Ectodermal cell (in vitro differentiated cells): ENCODE measurements around the gene SIRT2.
"Not testable (repeated sequence)": the region's sequence is repeated elsewhere in the genome, so short reads cannot be mapped to it uniquely, and the experiment has no call there.

Source experiments
- H3K27ac ChIP-seq: 2 replicates; pipeline ENCODE4 v1.7.0; 2013; ENCODE audit warnings: mild to moderate bottlenecking, low read depth, low read length; ENCODE audit not compliant: insufficient read depth, poor library complexity, severe bottlenecking
- H3K27me3 ChIP-seq: 2 replicates; pipeline ENCODE4 v1.7.0; 2013; ENCODE audit warnings: mild to moderate bottlenecking, low read length; ENCODE audit not compliant: insufficient read depth, control insufficient read depth, poor library complexity, severe bottlenecking
- H3K36me3 ChIP-seq: one replicate; pipeline ENCODE4 v1.7.0; 2013; ENCODE audit warnings: low read length; ENCODE audit not compliant: control insufficient read depth, insufficient read depth
- H3K4me1 ChIP-seq: one replicate; pipeline ENCODE4 v1.7.0; 2013; ENCODE audit warnings: low read length; ENCODE audit not compliant: control insufficient read depth, insufficient read depth
- H3K4me3 ChIP-seq: 2 replicates; pipeline ENCODE4 v1.7.0; 2013; ENCODE audit warnings: low read depth, low read length, control low read depth; ENCODE audit not compliant: insufficient read depth
- H3K9me3 ChIP-seq: 2 replicates; pipeline ENCODE4 v1.7.0; 2013; ENCODE audit warnings: mild to moderate bottlenecking, low read length, moderate library complexity; ENCODE audit not compliant: control insufficient read depth
- WGBS, 2 experiments: methylation state at CpG; one replicate each; pipeline ENCODE4 v1.1.7; 2013; ENCODE audit warnings: missing lambda C conversion rate in 2 of 2; 5-methylcytosine and 5-hydroxymethylcytosine counted together

Gene SIRT2

DNA sequence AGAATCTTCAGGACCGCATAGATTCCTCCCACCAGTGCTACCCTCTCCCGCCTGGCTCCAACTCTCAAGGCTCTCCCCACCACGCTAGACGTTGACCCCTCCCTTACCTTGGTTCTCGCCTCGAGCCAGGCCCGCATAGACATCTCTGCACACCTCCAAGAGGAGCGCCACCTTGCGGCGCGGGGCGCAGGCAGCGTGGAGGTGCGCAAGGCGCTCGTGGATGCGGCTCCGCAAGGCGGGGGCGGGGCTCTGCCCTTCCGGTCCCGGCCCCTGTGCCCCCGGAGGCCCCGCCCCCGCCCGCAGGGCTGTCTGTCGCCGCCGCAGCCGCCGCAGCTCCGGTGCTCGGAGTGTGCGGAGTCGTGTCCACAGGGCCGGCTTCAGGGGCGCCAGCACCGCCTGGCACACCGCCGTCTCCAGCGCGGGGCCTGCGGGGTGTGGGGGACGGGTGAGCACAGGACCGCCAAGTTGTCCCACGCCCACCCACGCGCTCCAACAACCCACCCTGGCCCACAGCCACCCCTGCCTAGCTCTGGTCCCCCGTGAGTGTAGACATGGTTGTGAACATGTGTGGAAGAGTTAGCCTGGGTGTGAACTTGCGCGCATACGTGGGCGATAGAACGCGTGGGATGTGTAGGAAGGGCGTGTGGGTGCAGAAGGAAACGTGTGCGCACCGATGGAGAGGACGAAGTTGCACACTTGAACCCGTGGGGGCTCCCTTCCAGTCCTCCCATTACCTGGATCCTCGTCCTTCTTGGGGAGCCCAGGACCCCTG, 29.4 kb downstream of the SIRT2 start:
- WGBS, 2 experiments = 30 to 32% methylated on average over 62 of the region's 62 CpGs
- Histone ChIP-seq H3K27ac (no peak overlapping the region), H3K4me3 (peak overlapping the region; percentile 14), H3K9me3 (no peaks in the 10 kb centered on the region), H3K36me3 (no peaks in the 10 kb centered on the region), H3K4me1 (no peaks in the 10 kb centered on the region), H3K27me3 (peaks cover 16% of the 10 kb centered on the region)

- no peaks in the 10 kb centered on the region for H3K36me3 ChIP-seq
- 66% methylated on average over 34 of the region's 34 CpGs for WGBS, 2 experiments
- H3K4me3 ChIP-seq = peak overlapping the region; percentile 14
Observed at GRCh38 chr19:38869160-38869835, 30.1 kb downstream of the SIRT2 start.

GRCh38 chr19:38868551-38868950, 30.9 kb downstream of the SIRT2 start:
- no peak overlapping the region for H3K27ac ChIP-seq
- no peaks in the 10 kb centered on the region for H3K9me3 ChIP-seq
- no peaks in the 10 kb centered on the region for H3K36me3 ChIP-seq
- peaks cover 16% of the 10 kb centered on the region for H3K27me3 ChIP-seq
- WGBS, 2 experiments = 88 to 91% methylated on average over 6 of the region's 6 CpGs
- H3K4me3 ChIP-seq = no peak overlapping the region
- no peaks in the 10 kb centered on the region for H3K4me1 ChIP-seq

More at GRCh38 chr19:38869160-38869835, 30.1 kb downstream of the SIRT2 start:
- Histone ChIP-seq H3K27ac (no peak overlapping the region), H3K27me3 (peaks cover 16% of the 10 kb centered on the region), H3K4me1 (no peaks in the 10 kb centered on the region), H3K9me3 (no peaks in the 10 kb centered on the region)

GRCh38 chr19:38867171-38867780, 32.1 kb downstream of the SIRT2 start:
- no peak overlapping the region for H3K27ac ChIP-seq
- no peaks in the 10 kb centered on the region for H3K9me3 ChIP-seq
- WGBS, 2 experiments = 92 to 96% methylated on average over 8 of the region's 10 CpGs
- no peak overlapping the region for H3K4me3 ChIP-seq
- no peaks in the 10 kb centered on the region for H3K36me3 ChIP-seq
- H3K4me1 ChIP-seq = no peaks in the 10 kb centered on the region
- H3K27me3 ChIP-seq = peaks cover 16% of the 10 kb centered on the region

DNA sequence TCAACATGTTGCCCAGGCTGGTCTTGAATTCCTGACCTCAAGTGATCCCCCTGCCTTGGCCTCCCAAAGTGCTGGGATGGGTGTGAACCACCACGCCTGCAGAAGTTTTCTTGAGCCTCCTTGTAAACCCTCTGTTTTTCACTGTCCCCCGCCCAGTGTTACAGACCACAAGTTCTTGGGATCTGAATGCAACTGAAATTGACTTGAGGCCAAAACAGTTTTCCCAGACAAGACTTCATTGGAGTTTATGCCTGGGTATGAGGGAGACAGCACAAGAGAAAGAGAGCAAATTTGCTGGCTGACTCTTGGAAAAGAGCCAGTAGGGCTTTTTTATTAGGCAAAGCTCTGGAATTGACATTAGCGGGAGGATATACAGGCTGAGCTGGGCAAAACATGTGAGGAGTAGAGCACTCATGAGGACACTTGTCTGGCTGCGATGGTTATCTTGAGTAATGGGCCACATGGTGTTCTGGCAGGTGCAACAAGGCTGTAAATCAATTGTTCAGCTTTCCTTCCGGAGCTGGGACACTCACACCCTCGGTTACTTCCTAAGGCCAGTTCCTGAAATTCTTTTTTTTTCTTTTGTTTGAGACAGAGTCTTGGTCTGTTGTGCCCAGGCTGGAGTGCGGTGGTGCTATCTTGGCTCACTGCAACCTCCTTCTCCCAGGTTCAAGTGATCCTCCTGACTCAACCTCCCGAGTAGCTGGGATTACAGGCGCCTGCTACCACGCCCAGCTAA, 36.9 kb downstream of the SIRT2 start:
- H3K27me3 ChIP-seq = no peaks in the 10 kb centered on the region
- H3K36me3 ChIP-seq = no peaks in the 10 kb centered on the region
- no peaks in the 10 kb centered on the region for H3K9me3 ChIP-seq
- 93% methylated on average over 10 of the region's 10 CpGs for WGBS, 2 experiments
- H3K4me3 ChIP-seq = no peak overlapping the region
- H3K4me1 ChIP-seq = no peaks in the 10 kb centered on the region
- H3K27ac ChIP-seq = no peak overlapping the region

DNA sequence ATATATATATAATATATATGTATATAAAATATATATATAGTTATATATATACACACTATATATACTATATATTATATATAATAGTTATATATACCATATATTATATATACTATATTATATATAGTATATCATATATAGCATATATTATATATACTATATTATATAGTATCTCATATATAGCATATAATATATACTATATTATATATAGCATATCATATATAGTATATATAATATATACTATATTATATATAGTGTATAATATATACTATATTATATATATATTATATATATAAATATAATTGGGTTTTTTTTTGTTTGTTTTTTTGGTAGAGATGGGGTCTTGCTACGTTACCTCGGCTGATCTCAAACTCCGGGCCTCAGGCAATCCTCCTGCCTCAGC, 38.0 kb downstream of the SIRT2 start:
- H3K36me3 ChIP-seq = no peaks in the 10 kb centered on the region
- no peaks in the 10 kb centered on the region for H3K4me1 ChIP-seq
- WGBS, 2 experiments = 89 to 94% methylated on average over 3 of the region's 3 CpGs
- no peak overlapping the region for H3K4me3 ChIP-seq
- H3K27ac ChIP-seq = no peak overlapping the region
- no peaks in the 10 kb centered on the region for H3K27me3 ChIP-seq
- no peaks in the 10 kb centered on the region for H3K9me3 ChIP-seq

DNA sequence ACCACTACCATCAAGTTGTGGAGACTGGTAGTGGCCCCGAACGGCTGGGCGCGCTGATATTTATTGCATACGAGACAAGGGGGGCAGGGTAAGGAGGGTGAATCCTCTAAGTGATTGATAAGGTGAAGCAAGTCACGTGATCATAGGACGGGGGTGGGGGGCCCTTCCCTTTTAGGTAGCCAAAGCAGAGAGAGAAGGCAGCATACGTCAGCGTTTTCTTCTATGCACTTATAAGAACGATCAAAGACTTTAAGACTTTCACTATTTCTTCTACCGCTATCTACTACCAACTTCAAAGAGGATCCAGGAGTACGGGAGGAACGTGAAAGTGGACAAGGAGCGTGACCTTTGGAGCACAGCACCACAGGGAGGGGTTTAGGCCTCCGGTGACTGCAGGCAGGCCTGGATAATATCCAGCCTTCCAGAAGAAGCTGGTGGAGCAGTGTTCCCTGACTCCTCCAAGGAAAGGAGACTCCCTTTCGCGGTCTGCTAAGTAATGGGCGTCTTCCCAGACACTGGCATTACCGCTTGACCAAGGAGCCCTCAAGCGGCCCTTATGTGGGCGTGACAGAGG, 39.7 kb downstream of the SIRT2 start:
- not testable (repeated sequence) for H3K27ac ChIP-seq, H3K9me3 ChIP-seq, H3K4me1 ChIP-seq, H3K27me3 ChIP-seq, H3K36me3 ChIP-seq, H3K4me3 ChIP-seq
- WGBS, 2 experiments = 90% methylated on average over 21 of the region's 21 CpGs

DNA sequence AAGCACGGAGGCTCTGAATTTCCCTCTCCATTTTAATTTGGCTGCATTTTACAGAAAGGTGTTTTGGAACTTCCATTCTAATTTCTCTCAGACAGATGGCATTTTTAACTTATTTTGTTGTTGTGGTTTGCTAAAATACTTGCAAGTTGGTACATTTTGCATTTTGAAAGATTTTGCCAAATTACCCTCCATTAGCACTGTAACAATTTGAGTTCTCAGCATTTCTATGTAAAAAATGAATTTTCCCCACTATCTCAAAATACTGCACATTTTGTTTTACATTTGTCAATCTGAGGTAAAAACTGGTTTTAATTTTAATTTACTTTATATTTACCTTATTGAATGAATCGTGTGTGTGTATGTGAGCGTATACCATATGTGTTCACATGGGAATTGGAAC, 42.6 kb downstream of the SIRT2 start:
- Histone ChIP-seq H3K36me3 (no peaks in the 10 kb centered on the region), H3K9me3 (no peaks in the 10 kb centered on the region), H3K27me3 (no peaks in the 10 kb centered on the region), H3K4me1 (no peaks in the 10 kb centered on the region), H3K4me3 (no peak overlapping the region), H3K27ac (no peak overlapping the region)
- 94 to 97% methylated on average over 3 of the region's 3 CpGs for WGBS, 2 experiments

GRCh38 chr19:38855751-38856150, 43.7 kb downstream of the SIRT2 start:
- 91% methylated on average over 28 to 34 of the region's 37 CpGs for WGBS, 2 experiments
- H3K4me3 ChIP-seq, H3K9me3 ChIP-seq, H3K27ac ChIP-seq, H3K4me1 ChIP-seq, H3K27me3 ChIP-seq, H3K36me3 ChIP-seq: not testable (repeated sequence)
